ENCODE results near the gene FAM229A.

The FAM229A gene

DNA sequence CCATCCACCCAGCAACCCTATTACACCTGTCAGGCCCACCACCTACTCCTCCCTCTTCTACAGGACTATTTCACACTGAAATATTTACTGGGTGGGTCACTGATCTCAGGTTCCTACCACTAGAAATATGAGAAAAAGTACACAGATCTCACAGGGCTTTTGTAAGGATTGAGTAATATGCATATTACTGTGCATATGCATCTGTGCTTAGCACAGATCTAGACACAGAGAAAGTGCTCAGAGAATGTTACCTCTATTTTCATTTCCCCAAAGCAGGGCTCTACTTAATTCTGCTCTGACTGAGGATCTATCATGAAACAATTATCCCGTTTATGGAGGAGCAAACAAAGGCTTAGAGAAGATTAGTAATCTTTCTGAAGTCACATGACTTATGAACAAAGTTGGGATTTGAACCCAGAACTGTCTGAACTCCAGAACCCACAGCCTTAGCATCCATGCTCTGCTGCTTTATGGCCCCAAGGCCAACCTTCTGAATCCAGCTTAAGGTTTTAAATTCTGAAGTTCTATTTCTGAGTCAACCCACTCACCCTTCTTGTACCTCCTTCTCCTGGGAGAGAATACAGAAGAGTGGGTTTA is 11.8 kb upstream of the FAM229A start:
- H3K27me3 ChIP-seq (ENCODE audit: control insufficient read depth, insufficient read depth, low read length), result no peaks in the 10 kb centered on the region
- no peak overlapping the region for H3K27ac ChIP-seq (ENCODE audit: low read depth, low read length)
- no peaks in the 10 kb centered on the region for H3K4me1 ChIP-seq (ENCODE audit: control insufficient read depth, insufficient read depth, low read length)
- no peak overlapping the region for H3K4me3 ChIP-seq (ENCODE audit: low read depth, low read length)
- H3K9me3 ChIP-seq (ENCODE audit: control insufficient read depth, insufficient read depth, low read depth, low read length), result no peaks in the 10 kb centered on the region
- H3K36me3 ChIP-seq (ENCODE audit: control insufficient read depth, insufficient read depth, low read length), result peaks cover 80% of the 10 kb centered on the region
- H3K9ac ChIP-seq (ENCODE audit: low read length), result no peak overlapping the region

DNA sequence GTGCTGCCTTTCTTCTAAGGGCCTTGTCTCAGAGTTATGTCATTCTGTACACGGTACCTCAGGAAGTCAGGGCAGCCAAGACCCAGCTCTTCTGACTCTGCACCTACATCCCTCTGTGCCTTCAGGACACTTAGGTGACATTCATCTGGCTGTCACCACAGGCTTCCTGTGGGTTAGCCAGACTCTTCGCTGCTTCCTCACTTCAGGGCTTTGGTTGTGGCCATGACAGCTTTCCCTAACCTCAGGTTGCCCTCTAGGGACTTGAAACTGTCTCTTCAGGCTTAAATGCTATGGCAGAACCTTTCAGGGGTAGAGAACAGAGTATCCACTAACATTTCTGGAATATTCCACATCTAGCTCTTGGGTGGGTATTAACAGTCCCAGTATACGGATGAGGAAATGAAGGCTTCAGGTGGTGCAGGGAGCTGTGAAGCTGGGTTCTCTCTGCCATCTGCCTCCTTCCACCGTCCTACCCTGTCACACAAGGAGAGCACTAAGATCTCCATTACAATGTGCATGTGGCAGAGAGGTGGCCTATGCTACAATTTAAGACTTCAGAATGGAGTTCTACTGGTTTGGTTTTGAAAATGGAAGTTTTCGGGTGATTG is 10.0 kb upstream of the FAM229A start:
- H3K4me1 ChIP-seq (ENCODE audit: control insufficient read depth, insufficient read depth, low read length), result no peaks in the 10 kb centered on the region
- H3K36me3 ChIP-seq (ENCODE audit: control insufficient read depth, insufficient read depth, low read length), result peaks cover 80% of the 10 kb centered on the region
- H3K27ac ChIP-seq (ENCODE audit: low read depth, low read length), result no peak overlapping the region
- H3K27me3 ChIP-seq (ENCODE audit: control insufficient read depth, insufficient read depth, low read length), result no peaks in the 10 kb centered on the region
- H3K9ac ChIP-seq (ENCODE audit: low read length), result no peak overlapping the region
- H3K4me3 ChIP-seq (ENCODE audit: low read depth, low read length), result no peak overlapping the region
- no peaks in the 10 kb centered on the region for H3K9me3 ChIP-seq (ENCODE audit: control insufficient read depth, insufficient read depth, low read depth, low read length)

DNA sequence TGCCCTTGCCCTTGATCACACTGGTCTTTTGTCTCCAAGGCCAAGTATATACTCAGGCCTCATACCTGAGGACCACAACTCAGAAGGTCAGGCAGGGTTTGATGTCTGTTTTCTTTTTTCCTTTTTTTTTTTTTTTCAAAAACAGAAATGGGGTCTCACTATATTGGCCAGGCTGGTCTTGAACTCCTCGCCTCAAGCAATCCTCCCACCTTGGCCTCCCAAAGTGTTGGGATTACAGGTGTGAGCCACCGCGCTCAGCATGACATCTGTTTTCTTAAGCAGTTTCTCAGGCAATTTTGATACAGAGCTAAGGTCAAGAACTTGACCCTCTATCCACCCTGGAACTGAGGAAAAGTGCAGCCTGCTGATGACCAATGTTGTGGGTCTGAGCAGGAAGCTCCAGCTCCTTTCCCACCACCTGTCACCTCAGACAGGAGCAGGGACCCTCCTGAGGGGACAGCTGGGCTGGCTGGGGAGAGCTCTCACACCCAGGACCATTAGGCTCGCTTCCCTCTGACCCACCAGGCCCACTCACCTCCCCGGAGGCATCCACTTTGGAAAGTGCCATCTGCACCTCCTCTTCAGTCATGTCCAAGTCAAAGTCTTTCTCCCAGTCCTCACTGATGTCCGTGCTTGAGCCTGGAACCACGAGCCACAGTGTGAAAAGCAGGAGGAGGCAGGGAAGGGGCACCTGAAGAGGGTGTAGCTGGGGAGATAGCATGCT is 5.8 kb upstream of the FAM229A start:
- no peaks in the 10 kb centered on the region for H3K9me3 ChIP-seq (ENCODE audit: control insufficient read depth, insufficient read depth, low read depth, low read length)
- H3K36me3 ChIP-seq (ENCODE audit: control insufficient read depth, insufficient read depth, low read length), result peaks cover 75% of the 10 kb centered on the region
- no peak overlapping the region for H3K4me3 ChIP-seq (ENCODE audit: low read depth, low read length)
- H3K27ac ChIP-seq (ENCODE audit: low read depth, low read length), result no peak overlapping the region
- H3K9ac ChIP-seq (ENCODE audit: low read length), result no peak overlapping the region
- no peaks in the 10 kb centered on the region for H3K4me1 ChIP-seq (ENCODE audit: control insufficient read depth, insufficient read depth, low read length)
- H3K27me3 ChIP-seq (ENCODE audit: control insufficient read depth, insufficient read depth, low read length), result no peaks in the 10 kb centered on the region

DNA sequence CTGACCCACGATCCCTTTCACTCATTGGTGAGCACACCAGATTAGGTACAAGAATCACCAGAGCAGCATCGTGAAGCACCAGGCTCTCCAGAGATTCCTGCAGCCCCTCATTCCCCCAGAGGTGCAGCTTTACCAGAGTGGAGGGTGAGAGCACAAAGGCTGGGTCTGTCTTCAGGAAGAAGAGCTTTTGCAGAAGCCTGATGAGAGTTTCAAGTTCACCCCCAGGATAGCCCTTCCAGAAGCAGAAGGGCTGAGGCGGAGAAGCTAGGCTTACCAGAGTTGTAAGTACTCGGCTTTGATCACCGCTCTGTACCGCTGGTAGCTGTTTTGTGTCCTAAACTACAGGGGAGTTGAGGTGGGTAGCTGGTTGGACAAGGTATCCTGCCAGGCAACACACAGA is 3.2 kb upstream of the FAM229A start:
- Histone ChIP-seq H3K4me1 (ENCODE audit: control insufficient read depth, insufficient read depth, low read length) (0 out of 2 replicates have a peak, but pooled peaks cover 10% of the 10 kb centered on the region), H3K27ac (ENCODE audit: low read depth, low read length) (no peak overlapping the region), H3K9ac (ENCODE audit: low read length) (no peak overlapping the region), H3K36me3 (ENCODE audit: control insufficient read depth, insufficient read depth, low read length) (peaks cover 58% of the 10 kb centered on the region), H3K9me3 (ENCODE audit: control insufficient read depth, insufficient read depth, low read depth, low read length) (no peaks in the 10 kb centered on the region), H3K4me3 (ENCODE audit: low read depth, low read length) (no peak overlapping the region), H3K27me3 (ENCODE audit: control insufficient read depth, insufficient read depth, low read length) (peaks cover 13% of the 10 kb centered on the region)

DNA sequence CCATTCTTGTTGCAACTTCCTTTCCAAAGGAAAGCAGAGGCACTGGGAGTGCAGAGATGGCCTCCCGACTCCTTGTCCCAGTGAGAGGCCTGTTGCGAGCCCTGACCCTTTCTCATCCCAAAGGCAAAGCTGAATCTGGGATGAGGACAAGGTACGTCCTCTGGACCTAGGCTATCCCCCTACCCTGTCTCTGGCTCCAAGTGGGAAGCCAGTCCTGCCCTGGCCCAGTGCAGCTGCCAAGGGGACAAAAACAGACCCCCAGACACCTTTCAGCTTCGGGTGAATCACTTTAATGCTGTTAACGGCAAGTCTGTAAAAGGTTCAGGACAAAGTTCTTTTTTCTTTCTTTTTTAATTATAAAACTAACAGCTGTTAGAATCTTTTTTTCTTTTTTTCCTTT is 2.6 kb upstream of the FAM229A start:
- Histone ChIP-seq H3K9me3 (ENCODE audit: control insufficient read depth, insufficient read depth, low read depth, low read length) (no peaks in the 10 kb centered on the region), H3K9ac (ENCODE audit: low read length) (no peak overlapping the region), H3K4me3 (ENCODE audit: low read depth, low read length) (no peak overlapping the region), H3K4me1 (ENCODE audit: control insufficient read depth, insufficient read depth, low read length) (0 out of 2 replicates have a peak, but pooled peaks cover 10% of the 10 kb centered on the region), H3K36me3 (ENCODE audit: control insufficient read depth, insufficient read depth, low read length) (peaks cover 58% of the 10 kb centered on the region), H3K27me3 (ENCODE audit: control insufficient read depth, insufficient read depth, low read length) (peaks cover 15% of the 10 kb centered on the region), H3K27ac (ENCODE audit: low read depth, low read length) (no peak overlapping the region)

DNA sequence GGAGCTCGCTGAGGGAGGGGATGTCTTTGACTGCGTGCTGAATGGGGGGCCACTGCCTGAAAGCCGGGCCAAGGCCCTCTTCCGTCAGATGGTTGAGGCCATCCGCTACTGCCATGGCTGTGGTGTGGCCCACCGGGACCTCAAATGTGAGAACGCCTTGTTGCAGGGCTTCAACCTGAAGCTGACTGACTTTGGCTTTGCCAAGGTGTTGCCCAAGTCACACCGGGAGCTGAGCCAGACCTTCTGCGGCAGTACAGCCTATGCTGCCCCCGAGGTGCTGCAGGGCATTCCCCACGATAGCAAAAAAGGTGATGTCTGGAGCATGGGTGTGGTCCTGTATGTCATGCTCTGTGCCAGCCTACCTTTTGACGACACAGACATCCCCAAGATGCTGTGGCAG is 1.4 kb upstream of the FAM229A start:
- no peaks in the 10 kb centered on the region for H3K9me3 ChIP-seq (ENCODE audit: control insufficient read depth, insufficient read depth, low read depth, low read length)
- no peak overlapping the region for H3K4me3 ChIP-seq (ENCODE audit: low read depth, low read length)
- no peak overlapping the region for H3K27ac ChIP-seq (ENCODE audit: low read depth, low read length)
- H3K4me1 ChIP-seq (ENCODE audit: control insufficient read depth, insufficient read depth, low read length), result 0 out of 2 replicates have a peak, but pooled peaks cover 10% of the 10 kb centered on the region
- H3K36me3 ChIP-seq (ENCODE audit: control insufficient read depth, insufficient read depth, low read length), result peaks cover 49% of the 10 kb centered on the region
- peaks cover 15% of the 10 kb centered on the region for H3K27me3 ChIP-seq (ENCODE audit: control insufficient read depth, insufficient read depth, low read length)
- no peak overlapping the region for H3K9ac ChIP-seq (ENCODE audit: low read length)

DNA sequence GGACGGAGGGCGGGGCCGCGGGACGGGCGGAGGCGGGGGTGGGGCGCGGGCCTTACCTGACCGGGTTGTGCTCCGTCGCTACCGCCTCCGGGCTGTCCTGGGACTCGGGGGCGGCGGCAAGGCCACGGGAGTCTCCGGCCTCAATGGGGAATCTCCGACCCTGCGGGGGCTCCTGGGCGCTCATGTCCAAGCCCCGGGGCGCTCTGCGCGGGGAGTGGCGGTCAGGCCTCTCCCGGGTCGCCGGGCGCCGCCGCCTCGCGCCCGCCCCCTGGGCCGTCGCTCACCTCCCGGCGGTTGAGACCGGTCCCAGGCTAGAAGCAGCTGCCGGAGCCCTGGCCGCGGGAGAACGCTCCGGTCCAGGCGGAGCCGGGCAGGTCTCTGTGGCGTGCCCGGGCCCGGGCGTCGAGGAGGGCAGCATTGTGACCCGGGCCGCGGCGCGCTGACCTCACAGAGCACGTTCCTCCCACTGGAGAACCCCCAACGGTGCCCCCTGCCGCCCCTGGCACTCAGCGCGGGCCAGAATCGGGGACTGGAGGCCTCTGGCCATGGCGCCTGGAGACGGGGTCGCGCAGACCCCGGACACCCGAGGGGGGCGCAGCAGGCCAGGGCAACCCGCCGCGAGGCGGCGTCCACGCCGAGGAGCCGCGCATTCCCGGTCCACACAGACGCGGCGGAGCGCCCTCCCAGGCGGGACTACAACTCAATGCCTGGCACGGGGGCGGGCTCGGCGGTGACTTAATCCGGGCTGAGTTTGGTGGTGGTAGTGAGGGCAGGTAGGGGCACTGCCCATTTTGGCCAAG is 411 bp downstream of the FAM229A start:
- Histone ChIP-seq H3K27me3 (ENCODE audit: control insufficient read depth, insufficient read depth, low read length) (peaks cover 15% of the 10 kb centered on the region), H3K9me3 (ENCODE audit: control insufficient read depth, insufficient read depth, low read depth, low read length) (no peaks in the 10 kb centered on the region), H3K4me1 (ENCODE audit: control insufficient read depth, insufficient read depth, low read length) (0 out of 2 replicates have a peak, but pooled peaks cover 10% of the 10 kb centered on the region), H3K36me3 (ENCODE audit: control insufficient read depth, insufficient read depth, low read length) (peaks cover 31% of the 10 kb centered on the region), H3K4me3 (ENCODE audit: low read depth, low read length) (peak overlapping the region; percentile 60), H3K9ac (ENCODE audit: low read length) (peak overlapping the region; percentile 68), H3K27ac (ENCODE audit: low read depth, low read length) (no peak overlapping the region)

DNA sequence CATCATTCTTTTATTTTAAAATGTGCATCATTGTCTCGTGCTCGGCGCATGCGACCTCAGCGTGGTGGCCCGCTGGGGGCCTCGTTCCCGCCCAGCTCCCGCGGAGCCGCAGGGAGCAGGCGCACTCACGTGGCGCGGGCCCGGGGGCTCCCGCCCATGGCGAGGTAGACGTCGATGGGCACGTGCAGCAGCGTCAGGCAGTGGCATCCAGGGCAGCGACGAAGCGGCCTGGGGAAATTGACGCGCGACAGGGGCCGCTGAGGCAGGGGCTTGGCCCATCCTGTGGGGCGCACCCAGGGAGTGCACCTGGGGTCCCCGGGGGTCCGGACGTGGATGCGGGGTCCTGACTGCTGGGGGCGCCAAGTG is 994 bp downstream of the FAM229A start:
- Histone ChIP-seq H3K27me3 (ENCODE audit: control insufficient read depth, insufficient read depth, low read length) (peaks cover 15% of the 10 kb centered on the region), H3K4me1 (ENCODE audit: control insufficient read depth, insufficient read depth, low read length) (0 out of 2 replicates have a peak, but pooled peaks cover 10% of the 10 kb centered on the region), H3K27ac (ENCODE audit: low read depth, low read length) (no peak overlapping the region), H3K9me3 (ENCODE audit: control insufficient read depth, insufficient read depth, low read depth, low read length) (no peaks in the 10 kb centered on the region), H3K36me3 (ENCODE audit: control insufficient read depth, insufficient read depth, low read length) (peaks cover 25% of the 10 kb centered on the region), H3K9ac (ENCODE audit: low read length) (no peak overlapping the region), H3K4me3 (ENCODE audit: low read depth, low read length) (peak overlapping the region; percentile 28; the same call in 1 of the 2 replicates)

DNA sequence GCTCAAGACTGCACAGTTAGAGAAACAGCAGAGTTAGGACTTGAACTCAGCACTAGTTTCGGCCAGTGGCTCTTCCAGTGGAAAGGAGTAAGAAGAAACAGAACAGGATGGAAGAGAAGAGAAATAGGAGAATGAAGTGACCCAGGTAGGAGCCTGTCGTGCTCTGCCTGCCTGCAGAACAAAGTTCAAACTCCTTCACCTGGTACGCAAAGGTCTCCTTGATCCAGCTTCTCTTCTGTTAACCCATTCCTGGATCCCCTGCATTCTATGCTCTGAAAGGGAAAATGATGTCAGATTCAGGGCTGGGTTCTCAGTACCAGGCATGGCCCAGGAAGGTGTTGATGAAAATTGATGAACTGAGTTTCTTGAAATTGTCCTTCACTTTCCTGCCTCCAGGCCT is 3.9 kb downstream of the FAM229A start:
- Histone ChIP-seq H3K27me3 (ENCODE audit: control insufficient read depth, insufficient read depth, low read length) (peaks cover 15% of the 10 kb centered on the region), H3K27ac (ENCODE audit: low read depth, low read length) (no peak overlapping the region), H3K36me3 (ENCODE audit: control insufficient read depth, insufficient read depth, low read length) (peaks cover 3% of the 10 kb centered on the region), H3K9ac (ENCODE audit: low read length) (no peak overlapping the region), H3K4me3 (ENCODE audit: low read depth, low read length) (no peak overlapping the region), H3K4me1 (ENCODE audit: control insufficient read depth, insufficient read depth, low read length) (peaks cover 17% of the 10 kb centered on the region; the same call in 1 of the 2 replicates), H3K9me3 (ENCODE audit: control insufficient read depth, insufficient read depth, low read depth, low read length) (no peaks in the 10 kb centered on the region)

DNA sequence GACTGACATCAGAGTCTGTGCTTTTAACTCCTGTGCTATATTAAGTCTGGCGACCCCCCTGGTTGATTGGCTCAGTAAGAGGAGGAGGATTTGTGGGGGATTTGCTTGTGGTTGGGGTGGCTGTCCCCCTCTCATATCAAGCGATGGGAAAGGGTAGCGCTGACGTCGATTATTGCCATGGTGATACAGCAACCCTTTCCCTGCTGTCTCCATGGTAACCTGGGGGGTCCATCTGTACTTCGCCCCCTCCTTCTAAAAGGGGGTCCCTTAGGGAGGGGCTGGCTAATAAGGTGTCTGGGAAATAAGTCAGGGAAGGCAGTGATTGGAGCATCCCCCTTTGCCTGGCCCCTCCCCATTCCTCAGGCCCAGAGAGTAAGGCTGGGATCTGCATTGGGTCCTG is 4.7 kb downstream of the FAM229A start:
- Histone ChIP-seq H3K9ac (ENCODE audit: low read length) (no peak overlapping the region), H3K4me3 (ENCODE audit: low read depth, low read length) (no peak overlapping the region), H3K27ac (ENCODE audit: low read depth, low read length) (no peak overlapping the region), H3K9me3 (ENCODE audit: control insufficient read depth, insufficient read depth, low read depth, low read length) (no peaks in the 10 kb centered on the region), H3K27me3 (ENCODE audit: control insufficient read depth, insufficient read depth, low read length) (peaks cover 15% of the 10 kb centered on the region), H3K4me1 (ENCODE audit: control insufficient read depth, insufficient read depth, low read length) (peaks cover 22% of the 10 kb centered on the region; the same call in 1 of the 2 replicates), H3K36me3 (ENCODE audit: control insufficient read depth, insufficient read depth, low read length) (no peaks in the 10 kb centered on the region)
